22Rv1 (cell line): Measurements from ENCODE around the gene SETBP1.

ENCODE experiments used
- CTCF ChIP-seq: fragments of 450-650 bp; IDR thresholded peaks from 2 replicates; pipeline ENCODE4 v1.5.1; 2017; ENCODE audit warnings: mild to moderate bottlenecking
- ZFX ChIP-seq: fragments of 450-650 bp; IDR thresholded peaks from 2 replicates; pipeline ENCODE4 v1.6.1; 2017; ENCODE audit warnings: antibody characterized with exemption, borderline replicate concordance

- TF ChIP-seq CTCF (no peak), ZFX (no peak)
Observed at GRCh38 chr18:44836263-44836662, 155.6 kb downstream of the SETBP1 start.
